GM12873 (cell line): ENCODE data around the gene TIAM2.

Experiments
- TF ChIP-seq, protein P1 (sequence below): IDR thresholded peaks from 2 replicates; pipeline ENCODE4 v1.5.1; 2012; ENCODE audit warnings: low read depth, mild to moderate bottlenecking, moderate library complexity, low read length, control low read depth; ENCODE audit not compliant: insufficient read depth; ENCODE audit errors: missing control alignments

Gene TIAM2

DNA sequence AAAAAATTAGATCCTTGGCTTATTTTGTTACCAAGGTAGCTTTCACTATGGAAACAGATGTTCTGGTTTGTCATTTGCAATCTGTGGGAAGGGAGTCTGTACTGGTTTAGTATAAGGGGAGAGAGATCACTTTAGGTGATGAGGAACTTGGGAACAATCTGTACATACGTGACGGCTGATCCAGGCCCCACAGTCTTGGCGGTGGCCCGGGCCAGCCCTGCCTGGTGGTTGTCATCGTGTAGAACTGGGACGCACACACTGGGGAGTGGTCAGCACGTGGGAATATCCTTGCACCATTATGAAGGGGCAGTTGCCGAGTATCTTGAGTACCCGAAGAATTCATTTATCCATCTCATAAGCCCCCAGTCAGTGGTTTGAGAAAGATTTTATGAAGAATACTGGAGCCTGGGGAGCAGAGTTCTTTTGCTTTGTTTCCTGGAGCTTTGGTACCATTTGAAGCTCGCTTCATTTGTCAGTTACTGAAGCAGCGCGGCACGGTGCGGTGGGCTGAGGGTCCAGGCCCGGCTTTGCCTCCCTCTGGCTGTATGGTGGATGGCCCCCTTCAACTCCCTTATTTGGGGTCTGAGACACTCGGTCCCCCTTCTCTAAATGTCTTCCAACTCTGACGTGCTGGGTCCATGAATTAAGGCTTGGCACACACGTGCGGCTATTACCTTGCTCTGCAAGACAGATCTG lies 245.9 kb downstream of the TIAM2 start:
- TF ChIP-seq, protein P1, sequence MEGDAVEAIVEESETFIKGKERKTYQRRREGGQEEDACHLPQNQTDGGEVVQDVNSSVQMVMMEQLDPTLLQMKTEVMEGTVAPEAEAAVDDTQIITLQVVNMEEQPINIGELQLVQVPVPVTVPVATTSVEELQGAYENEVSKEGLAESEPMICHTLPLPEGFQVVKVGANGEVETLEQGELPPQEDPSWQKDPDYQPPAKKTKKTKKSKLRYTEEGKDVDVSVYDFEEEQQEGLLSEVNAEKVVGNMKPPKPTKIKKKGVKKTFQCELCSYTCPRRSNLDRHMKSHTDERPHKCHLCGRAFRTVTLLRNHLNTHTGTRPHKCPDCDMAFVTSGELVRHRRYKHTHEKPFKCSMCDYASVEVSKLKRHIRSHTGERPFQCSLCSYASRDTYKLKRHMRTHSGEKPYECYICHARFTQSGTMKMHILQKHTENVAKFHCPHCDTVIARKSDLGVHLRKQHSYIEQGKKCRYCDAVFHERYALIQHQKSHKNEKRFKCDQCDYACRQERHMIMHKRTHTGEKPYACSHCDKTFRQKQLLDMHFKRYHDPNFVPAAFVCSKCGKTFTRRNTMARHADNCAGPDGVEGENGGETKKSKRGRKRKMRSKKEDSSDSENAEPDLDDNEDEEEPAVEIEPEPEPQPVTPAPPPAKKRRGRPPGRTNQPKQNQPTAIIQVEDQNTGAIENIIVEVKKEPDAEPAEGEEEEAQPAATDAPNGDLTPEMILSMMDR: no peak

DNA sequence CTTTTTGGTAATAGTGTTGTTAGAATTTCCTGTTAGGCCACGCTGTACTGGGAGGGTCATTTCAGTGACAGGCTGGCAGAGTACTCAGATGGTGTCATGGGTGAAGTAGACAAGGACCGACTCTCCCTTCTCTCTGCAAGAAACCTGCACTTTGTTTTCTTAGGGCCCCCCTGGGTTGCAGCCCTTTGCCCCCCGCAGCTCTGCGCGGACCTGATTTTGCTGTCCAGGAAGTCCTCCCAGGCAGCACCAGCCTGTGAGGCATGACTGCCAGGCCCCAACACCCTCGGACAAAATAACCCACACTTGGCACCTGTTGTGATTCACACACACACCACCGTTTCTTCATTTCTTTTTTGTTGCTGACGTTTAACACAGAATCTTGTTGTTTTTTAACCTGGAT lies 246.9 kb downstream of the TIAM2 start:
- TF ChIP-seq, protein P1: no peak

DNA sequence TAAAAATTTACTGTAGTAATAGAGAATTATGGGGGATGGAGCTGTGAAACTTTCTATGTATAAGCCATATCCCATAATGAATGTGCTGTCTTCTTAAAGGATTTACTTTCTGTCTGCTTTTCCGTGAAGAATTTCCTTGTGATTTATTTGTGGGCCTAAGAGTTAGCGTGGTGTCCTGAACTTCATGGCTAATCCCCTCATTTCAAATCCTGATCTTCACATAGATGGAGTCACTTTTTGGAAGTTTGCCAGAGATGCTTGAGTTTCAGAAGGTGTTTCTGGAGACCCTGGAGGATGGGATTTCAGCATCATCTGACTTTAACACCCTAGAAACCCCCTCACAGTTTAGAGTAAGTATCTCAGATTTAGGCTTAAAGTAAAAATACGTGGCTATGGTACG lies 249.3 kb downstream of the TIAM2 start:
- TF ChIP-seq, protein P1: no peak

DNA sequence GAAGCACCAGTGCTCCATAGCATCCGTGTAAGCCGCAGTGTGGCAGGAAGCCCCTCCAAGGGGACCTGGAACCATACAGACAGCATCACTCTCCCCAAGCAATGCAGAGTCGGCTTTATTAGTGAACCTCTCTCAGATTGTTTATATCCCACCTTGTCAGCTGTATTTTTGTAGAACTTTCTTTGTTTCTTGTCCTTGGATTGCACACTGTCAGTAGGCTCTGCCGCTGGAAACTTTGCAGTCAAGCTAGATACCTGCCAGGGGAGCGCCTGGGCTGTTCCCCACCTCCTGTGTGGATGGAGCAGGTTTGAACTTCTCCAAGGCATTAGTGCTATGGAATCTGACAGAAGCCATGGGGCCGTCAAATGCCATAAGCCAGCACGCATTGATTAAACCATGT lies 250.1 kb downstream of the TIAM2 start:
- TF ChIP-seq, protein P1: no peak

DNA sequence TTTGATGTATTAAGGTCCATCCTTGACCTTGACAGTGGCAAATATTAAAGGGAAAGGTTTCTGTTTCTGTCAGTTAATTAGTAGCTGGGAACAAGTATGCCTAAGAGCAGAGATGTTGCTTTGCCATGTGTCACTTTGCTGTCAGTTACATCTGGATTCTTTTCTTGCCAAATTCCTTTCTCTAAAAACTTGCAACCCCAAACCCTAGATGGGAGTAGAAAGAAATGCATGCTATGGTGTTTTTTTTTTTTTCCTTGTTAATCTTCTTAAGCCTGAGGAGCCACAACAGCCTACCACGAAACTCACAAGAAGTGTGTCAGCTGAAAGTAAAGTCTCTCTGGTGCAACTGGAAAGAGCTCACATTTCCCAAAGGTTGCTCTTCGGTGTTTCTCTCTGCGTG lies 250.7 kb downstream of the TIAM2 start:
- TF ChIP-seq, protein P1: no peak

DNA sequence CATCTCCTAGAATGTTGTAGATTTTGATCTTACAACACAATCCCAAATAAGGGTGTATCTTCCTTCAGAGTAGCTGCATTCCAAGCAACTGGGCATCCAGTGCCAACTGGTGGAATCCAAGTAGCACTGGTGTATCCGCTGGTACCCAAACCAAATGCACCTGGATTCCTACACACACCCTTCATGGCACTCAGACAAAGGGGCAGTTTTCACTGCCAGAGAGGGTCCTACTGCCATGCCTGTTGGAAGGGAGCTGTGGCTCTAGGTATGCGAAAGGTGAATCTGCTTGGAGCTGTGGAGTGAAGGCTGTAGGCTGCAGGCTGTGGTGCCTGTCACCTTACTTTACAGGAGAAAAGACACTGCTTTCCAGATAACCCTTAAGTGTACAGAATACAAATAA lies 251.7 kb downstream of the TIAM2 start:
- TF ChIP-seq, protein P1: no peak

DNA sequence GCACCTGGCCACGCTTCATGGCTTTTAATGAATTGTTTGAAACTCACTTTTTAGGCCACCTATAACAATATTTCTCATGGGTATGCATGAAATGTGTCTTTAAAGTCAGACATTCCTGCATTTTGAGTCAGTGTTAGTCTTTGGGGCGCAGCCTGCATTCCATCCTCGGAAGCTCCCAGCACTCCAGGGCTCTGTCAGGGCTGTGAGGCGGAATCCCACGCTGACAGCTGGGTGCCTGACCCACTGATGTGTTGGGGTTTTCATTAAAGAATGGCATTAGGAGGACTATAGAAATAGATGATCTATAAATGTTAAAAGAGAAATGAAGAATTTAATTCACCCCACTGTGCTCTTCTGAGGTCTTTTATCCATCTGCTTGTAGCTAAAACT lies 252.5 kb downstream of the TIAM2 start:
- TF ChIP-seq, protein P1: no peak
